Measurements from ENCODE around the gene EN2. TPM values are rescaled to one million over a fixed set of nuclear protein-coding genes. Genes with fewer than 3 reads are reported as not detected.

The EN2 gene
- total RNA-seq, 1 experiment from 2014 or later, result 0.07 TPM

- Histone ChIP-seq H3K4ac (ENCODE audit: low read depth, low read length) (no peak overlapping the region), H2BK5ac (ENCODE audit: insufficient read length, low read length) (no peak overlapping the region), H2BK12ac (ENCODE audit: insufficient read length, low read depth, low read length) (no peak overlapping the region), H3K79me1 (ENCODE audit: insufficient read depth, low read depth, low read length, poor library complexity, severe bottlenecking) (no peaks in the 10 kb centered on the region), H3K18ac (ENCODE audit: insufficient read length, low read depth, low read length) (no peak overlapping the region), H4K91ac (ENCODE audit: insufficient read length, low read depth, low read length) (no peak overlapping the region), H4K20me1 (ENCODE audit: control insufficient read depth, insufficient read depth, insufficient read length) (no peaks in the 10 kb centered on the region), H2BK20ac (ENCODE audit: low read depth, low read length, poor library complexity, severe bottlenecking) (no peak overlapping the region), H3K23me2 (ENCODE audit: insufficient read length, low read depth, low read length, poor library complexity, severe bottlenecking) (no peaks in the 10 kb centered on the region), H2AFZ (ENCODE audit: low read length) (no peak overlapping the region), H3K4me2 (ENCODE audit: insufficient read depth, insufficient read length, low read length) (no peak overlapping the region), H3K27ac (ENCODE audit: insufficient read length, low read depth, low read length) (no peak overlapping the region), H3K23ac (ENCODE audit: insufficient read length, low read depth, low read length) (no peak overlapping the region), H4K5ac (ENCODE audit: insufficient read length, low read depth, low read length) (no peak overlapping the region), H3K9me3 (ENCODE audit: control insufficient read depth, low read depth, low read length) (no peaks in the 10 kb centered on the region), H4K8ac (replicated peaks; ENCODE audit: insufficient read length, low read depth, low read length) (no peak overlapping the region), H3K9ac (ENCODE audit: extremely low read depth, insufficient read length, low read length) (no peak overlapping the region), H3K27me3 (ENCODE audit: insufficient read depth, low read length) (peaks cover 6% of the 10 kb centered on the region; the same call in 1 of the 2 replicates), H2BK15ac (ENCODE audit: low read depth, low read length) (no peak overlapping the region), H3K14ac (ENCODE audit: insufficient read depth, low read length) (no peak overlapping the region), H3T11ph (ENCODE audit: low read length) (no peak overlapping the region), H2BK120ac (ENCODE audit: low read depth, low read length, poor library complexity, severe bottlenecking) (no peak overlapping the region), H3K56ac (ENCODE audit: insufficient read length, low read depth, low read length) (no peak overlapping the region), H3K4me1 (ENCODE audit: insufficient read depth, low read length) (no peaks in the 10 kb centered on the region), H3K79me2 (ENCODE audit: insufficient read depth, low read length) (no peaks in the 10 kb centered on the region), H2AK5ac (ENCODE audit: insufficient read length, low read length) (no peak overlapping the region)
- no peak for TF ChIP-seq CTCF (conservative IDR thresholded peaks at IDR 0.05)
- peaks cover 98% of the 10 kb centered on the region for H3K27me3 Mint-ChIP-seq (ENCODE audit: low read depth)
- no CpG with 5 or more reads among the region's 17 CpGs for WGBS (ENCODE audit: extremely low coverage, insufficient read length, low lambda C conversion rate)
- peaks cover 0 to 3% (median 0%) of the 10 kb centered on the region in 3 experiments; a peak in 3 of 7 replicates for H3K36me3 Mint-ChIP-seq (ENCODE audit: insufficient read depth in 1 of 3, low read depth in 3 of 3)
- peaks cover 18 to 21% of the 10 kb centered on the region in 2 experiments for H3K4me1 Mint-ChIP-seq
- DNase-seq, result no peak
- H3K4me3 Mint-ChIP-seq, result no peak overlapping the region; a peak in 1 of 5 replicates
- H3K9me3 Mint-ChIP-seq, result peaks cover 0 to 7% of the 10 kb centered on the region in 2 experiments; a peak in 3 of 5 replicates
- no peak overlapping the region for H3K27ac Mint-ChIP-seq
Observed at GRCh38 chr7:155482511-155483183, 24.7 kb downstream of the EN2 start.
